A549 (cell line): ENCODE results near the gene LBH.

Source experiments
- CEBPB ChIP-seq, 2 experiments: fragments of >200 bp in 1 of 2; sonication (Bioruptor Twin) in 1 of 2; formaldehyde crosslinking in 1 of 2; IDR thresholded peaks; 2 replicates each; pipeline ENCODE4 v1.6.1; 2012 to 2016
- CTCF ChIP-seq: fragments of >200 bp; sonication (Bioruptor Twin); formaldehyde crosslinking; IDR thresholded peaks from 3 replicates; pipeline ENCODE4 v1.5.1; 2016
- ELK1 ChIP-seq: fragments of 150-350 bp; IDR thresholded peaks from 2 replicates; pipeline ENCODE4 v1.6.1; 2014; ENCODE audit warnings: low read depth, mild to moderate bottlenecking, low read length
- MAX ChIP-seq: IDR thresholded peaks from 2 replicates; pipeline ENCODE4 v1.6.1; 2012
- POLR2A ChIP-seq: IDR thresholded peaks from 2 replicates; pipeline ENCODE4 v1.6.1; 2012; ENCODE audit warnings: mild to moderate bottlenecking, low read length
- USF2 ChIP-seq: fragments of 450-650 bp; IDR thresholded peaks from 2 replicates; pipeline ENCODE4 v1.6.1; 2014; ENCODE audit warnings: antibody characterized with exemption
- ZC3H11A ChIP-seq: fragments of 450-650 bp; IDR thresholded peaks from 2 replicates; pipeline ENCODE4 v1.6.1; 2014; ENCODE audit warnings: antibody characterized with exemption, mild to moderate bottlenecking

DNA sequence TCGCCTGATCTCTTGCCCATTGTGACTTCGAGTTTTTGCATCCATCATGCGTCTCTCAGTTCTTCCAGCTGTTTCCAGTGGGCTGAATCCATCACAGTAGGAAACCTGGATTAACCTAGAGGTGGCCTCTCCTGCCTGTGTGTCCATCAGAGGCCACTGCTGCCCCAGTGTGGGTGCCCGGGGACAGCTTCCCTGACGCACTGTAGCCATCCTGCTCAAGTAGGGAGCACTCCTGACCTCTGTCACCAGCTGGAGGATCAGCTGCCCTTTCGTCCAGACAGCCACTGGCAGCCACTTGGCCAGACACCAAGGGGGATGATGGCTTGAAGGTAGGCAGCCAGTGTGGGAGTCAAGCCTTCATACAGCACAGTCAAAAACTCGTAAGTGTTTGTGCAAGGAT, 36.9 kb upstream of the LBH start:
- TF ChIP-seq CTCF = no peak
- no peak for TF ChIP-seq ELK1
- TF ChIP-seq MAX = no peak
- TF ChIP-seq USF2 = no peak
- no peak for TF ChIP-seq ZC3H11A
- no peak for TF ChIP-seq CEBPB (IDR thresholded peaks at IDR 0.05)
- no peak for TF ChIP-seq POLR2A
